ENCODE measurements around the gene TTF2. TPM values are rescaled to one million over a fixed set of nuclear protein-coding genes. Genes with fewer than 3 reads are reported as not detected.

The TTF2 gene
- total RNA-seq, 1 donor from 2014 or later: 100 TPM

GRCh38 chr1:117045644-117046043 lies 14.5 kb upstream of the TTF2 start:
- intact Hi-C loops (cut with micrococcal nuclease): no loop called here

GRCh38 chr1:117046781-117047180 lies 13.3 kb upstream of the TTF2 start:
- intact Hi-C loops (cut with micrococcal nuclease): no loop called here

GRCh38 chr1:117047271-117047670 lies 12.9 kb upstream of the TTF2 start:
- intact Hi-C loops (cut with micrococcal nuclease): no loop called here

GRCh38 chr1:117049857-117050256 lies 10.3 kb upstream of the TTF2 start:
- intact Hi-C loops (cut with micrococcal nuclease): loop anchor here (5.0 kb wide), 2 partner anchors 43 to 63 kb away; no protein-coding TSS in a partner anchor

GRCh38 chr1:117051224-117052064 lies 8.7 kb upstream of the TTF2 start:
- intact Hi-C loops (cut with micrococcal nuclease): loop anchor here (5.0 kb wide), 2 partner anchors 44 to 64 kb away; no protein-coding TSS in a partner anchor

- intact Hi-C loops (cut with micrococcal nuclease): loop anchor here (5.0 kb wide), 2 partner anchors 47 to 67 kb away; no protein-coding TSS in a partner anchor
Measured at GRCh38 chr1:117054068-117054467, 6.1 kb upstream of the TTF2 start.

GRCh38 chr1:117058810-117059209 lies 1.3 kb upstream of the TTF2 start:
- intact Hi-C loops (cut with micrococcal nuclease): loop anchor here (1.0 kb wide), 1 partner anchor 686 kb away; the partner anchor contains the start of gene ATP1A1

GRCh38 chr1:117059334-117059677 lies 820 bp upstream of the TTF2 start:
- intact Hi-C loops (cut with micrococcal nuclease): loop anchor here (1.0 kb wide), 1 partner anchor 686 kb away; the partner anchor contains the start of gene ATP1A1

- intact Hi-C loops (cut with micrococcal nuclease): loop anchor here (1.0 to 10.0 kb wide), 11 partner anchors 60 to 926 kb away; partner anchors contain the start of genes CD58, TENT5C and TRIM45
Measured at GRCh38 chr1:117060441-117061317, 553 bp downstream of the TTF2 start.

GRCh38 chr1:117061986-117062415 lies 1.9 kb downstream of the TTF2 start:
- intact Hi-C loops (cut with micrococcal nuclease): loop anchor here (2.0 to 10.0 kb wide), 6 partner anchors 59 to 927 kb away; partner anchors contain the start of genes TENT5C and TRIM45

- intact Hi-C loops (cut with micrococcal nuclease): loop anchor here (10.0 kb wide), 3 partner anchors 538 to 932 kb away; partner anchors contain the start of gene TENT5C
Measured at GRCh38 chr1:117066367-117066766, 6.2 kb downstream of the TTF2 start.

GRCh38 chr1:117067533-117068370 lies 7.6 kb downstream of the TTF2 start:
- intact Hi-C loops (cut with micrococcal nuclease): loop anchor here (10.0 kb wide), 3 partner anchors 537 to 933 kb away; partner anchors contain the start of gene TENT5C

GRCh38 chr1:117068580-117068979 lies 8.5 kb downstream of the TTF2 start:
- intact Hi-C loops (cut with micrococcal nuclease): loop anchor here (10.0 kb wide), 3 partner anchors 536 to 934 kb away; partner anchors contain the start of gene TENT5C

GRCh38 chr1:117069220-117069844 lies 9.2 kb downstream of the TTF2 start:
- intact Hi-C loops (cut with micrococcal nuclease): loop anchor here (10.0 kb wide), 3 partner anchors 535 to 935 kb away; partner anchors contain the start of gene TENT5C

GRCh38 chr1:117070124-117070523 lies 10.0 kb downstream of the TTF2 start:
- intact Hi-C loops (cut with micrococcal nuclease): no loop called here

GRCh38 chr1:117076648-117077047 lies 16.5 kb downstream of the TTF2 start:
- intact Hi-C loops (cut with micrococcal nuclease): no loop called here

- intact Hi-C loops (cut with micrococcal nuclease): no loop called here
Measured at GRCh38 chr1:117077267-117077666, 17.1 kb downstream of the TTF2 start.

GRCh38 chr1:117079737-117080136 lies 19.6 kb downstream of the TTF2 start:
- intact Hi-C loops (cut with micrococcal nuclease): no loop called here

- intact Hi-C loops (cut with micrococcal nuclease): no loop called here
Measured at GRCh38 chr1:117084231-117084630, 24.1 kb downstream of the TTF2 start.

GRCh38 chr1:117087686-117088085 lies 27.6 kb downstream of the TTF2 start:
- intact Hi-C loops (cut with micrococcal nuclease): no loop called here
